Muscle of arm (tissue), 12 donors: ENCODE results near the gene RUVBL2. TPM values are rescaled to one million over a fixed set of nuclear protein-coding genes. Genes with fewer than 3 reads are reported as not detected.
"Not testable (repeated sequence)": the region's sequence is repeated elsewhere in the genome, so short reads cannot be mapped to it uniquely, and the experiment has no call there.

Experiments
- DNase-seq: peaks from one replicate; pipeline ENCODE4 v3.0.0-alpha.2; 2013
- polyA plus RNA-seq, 12 donors: library from polyadenylated mRNA; unstranded; fragments of 120-200 nt; gene quantifications; one replicate each; pipeline ENCODE4 v1.2.1, GENCODE V29; 2013; ENCODE audit not compliant: insufficient read length in 12 of 12

The RUVBL2 gene
- polyA plus RNA-seq, 12 donors = 43.6 to 61.1 (median 49.2) TPM; not detected in 1

- DNase-seq = not testable (repeated sequence)
Measured at GRCh38 chr19:49039736-49040135, 46.0 kb downstream of the RUVBL2 start.

GRCh38 chr19:49042177-49042576, 48.5 kb downstream of the RUVBL2 start:
- no peak for DNase-seq

- not testable (repeated sequence) for DNase-seq
Measured at GRCh38 chr19:49042666-49043065, 49.0 kb downstream of the RUVBL2 start.

- DNase-seq = not testable (repeated sequence)
Measured at GRCh38 chr19:49043548-49043947, 49.9 kb downstream of the RUVBL2 start, which contains the start of gene CGB5. TSS of gene CGB5 (plus strand) at chr19:49043848. CDS start at chr19:49044210, 362 bp downstream.

- DNase-seq = not testable (repeated sequence)
Measured at GRCh38 chr19:49049011-49049410, 55.3 kb downstream of the RUVBL2 start, which contains the start of gene CGB8. TSS of gene CGB8 (minus strand) at chr19:49049111. CDS start at chr19:49048739, 372 bp downstream.

GRCh38 chr19:49049834-49050233, 56.1 kb downstream of the RUVBL2 start:
- DNase-seq = not testable (repeated sequence)

- not testable (repeated sequence) for DNase-seq
Measured at GRCh38 chr19:49050376-49051033, 56.8 kb downstream of the RUVBL2 start.

- DNase-seq = peak; percentile 35
Measured at GRCh38 chr19:49056101-49056901, 62.6 kb downstream of the RUVBL2 start.

- DNase-seq = not testable (repeated sequence)
Measured at GRCh38 chr19:49056902-49057596, 63.4 kb downstream of the RUVBL2 start.

GRCh38 chr19:49057636-49058234, 64.0 kb downstream of the RUVBL2 start, which contains the start of gene CGB7:
TSS of gene CGB7 (minus strand) at chr19:49057749. CDS start at chr19:49055375, 2,374 bp downstream.
- no peak for DNase-seq

- DNase-seq = no peak
Measured at GRCh38 chr19:49058562-49058961, 64.9 kb downstream of the RUVBL2 start.

- no peak for DNase-seq
Measured at GRCh38 chr19:49059053-49059452, 65.4 kb downstream of the RUVBL2 start.

GRCh38 chr19:49061000-49061399, 67.3 kb downstream of the RUVBL2 start:
- no peak for DNase-seq

GRCh38 chr19:49061445-49061844, 67.8 kb downstream of the RUVBL2 start:
- no peak for DNase-seq

- no peak for DNase-seq
Measured at GRCh38 chr19:49064029-49064629, 70.4 kb downstream of the RUVBL2 start.

GRCh38 chr19:49064768-49065611, 71.3 kb downstream of the RUVBL2 start, which contains the start of gene NTF4:
TSS of gene NTF4 (minus strand) at chr19:49064818. CDS start at chr19:49061997, 2,821 bp downstream.
- no peak for DNase-seq
